Measurements from ENCODE around the gene ACTN2.
"Not testable (repeated sequence)": the region's sequence is repeated elsewhere in the genome, so short reads cannot be mapped to it uniquely, and the experiment has no call there.

Gene ACTN2

GRCh38 chr1:236685917-236686814 is at the start of gene ACTN2:
Gene ACTN2, plus strand, starts transcription at chr1:236686499. Its CDS starts 175 bp downstream, at chr1:236686674.
- peak; percentile 41 to 53 for DNase-seq

DNA sequence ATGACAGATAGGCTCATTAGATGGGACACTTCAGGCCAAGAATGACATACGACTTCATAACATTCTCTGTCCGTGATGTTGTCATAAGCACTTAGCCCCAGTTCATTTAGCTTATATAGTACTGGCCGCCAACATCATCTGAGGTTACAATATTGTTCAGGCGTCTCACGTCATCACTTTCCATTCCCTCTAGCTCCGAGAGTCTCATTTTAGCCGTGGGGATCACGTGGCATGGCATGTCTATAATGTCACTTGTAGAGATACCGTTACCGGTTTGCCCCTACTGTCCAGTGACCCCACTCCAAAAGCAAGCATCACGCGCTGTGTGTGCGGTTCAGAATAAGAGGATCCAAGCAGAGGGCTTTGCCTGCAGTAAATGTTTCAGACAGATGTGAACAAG is 47.4 kb upstream of the ACTN2 start:
- peak in 1 of 2 experiments; percentile 27 for DNase-seq

DNA sequence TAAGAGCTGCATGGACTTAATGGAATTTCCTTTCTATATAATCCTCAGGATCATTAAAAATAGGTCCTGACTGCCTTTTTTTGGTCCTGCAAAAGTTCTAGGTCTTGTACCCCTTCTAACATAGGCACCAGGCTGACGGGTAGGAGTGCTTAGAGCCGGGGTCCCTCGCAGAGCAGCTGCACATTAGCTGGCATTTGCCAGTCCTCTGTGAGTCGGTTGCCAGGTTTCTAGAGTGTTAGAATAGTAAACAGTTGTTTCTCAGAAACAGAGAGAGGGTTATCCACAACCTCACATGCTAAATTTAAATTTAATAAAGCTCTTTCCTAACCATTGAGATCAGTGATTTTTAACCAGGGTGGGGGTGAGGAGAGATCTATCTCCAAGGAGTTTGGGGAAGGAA is 46.6 kb upstream of the ACTN2 start:
- no peak for DNase-seq

- peak in 1 of 2 experiments; percentile 8 for DNase-seq
These were observed 43.5 kb upstream of the ACTN2 start for GRCh38 chr1:236642763-236643162.

DNA sequence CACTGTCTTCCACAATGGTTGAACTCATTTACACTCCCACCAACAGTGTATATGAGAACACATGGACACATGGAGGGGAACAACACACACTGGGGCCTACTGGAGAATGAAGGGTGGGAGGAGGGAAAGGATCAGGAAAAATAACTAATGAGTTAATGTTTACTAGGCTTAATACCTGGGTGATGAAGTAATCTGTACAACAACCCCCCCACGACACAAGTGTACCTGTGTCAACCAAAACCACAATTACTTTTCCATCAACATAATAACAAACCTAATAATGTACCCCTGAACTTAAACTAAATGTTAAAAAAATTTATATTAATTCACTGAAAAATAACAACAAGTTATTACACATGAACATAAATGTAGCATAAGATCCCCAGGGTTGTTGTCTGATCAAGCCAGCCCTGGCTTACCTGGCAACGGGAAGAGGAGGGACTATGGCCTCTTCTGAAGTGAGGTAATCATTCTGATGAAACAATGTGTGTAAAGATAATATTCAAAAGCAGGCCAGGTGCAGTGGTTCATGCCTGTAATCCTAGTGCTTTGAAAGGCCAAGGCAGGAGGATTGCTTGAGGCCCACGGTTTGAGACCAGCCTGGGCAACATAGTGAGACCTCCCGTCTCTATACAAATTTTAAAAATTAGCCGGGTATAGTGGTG is 41.2 kb upstream of the ACTN2 start:
- DNase-seq, result no peak

- no peak for DNase-seq
These were observed 31.8 kb upstream of the ACTN2 start for GRCh38 chr1:236654511-236654910.

DNA sequence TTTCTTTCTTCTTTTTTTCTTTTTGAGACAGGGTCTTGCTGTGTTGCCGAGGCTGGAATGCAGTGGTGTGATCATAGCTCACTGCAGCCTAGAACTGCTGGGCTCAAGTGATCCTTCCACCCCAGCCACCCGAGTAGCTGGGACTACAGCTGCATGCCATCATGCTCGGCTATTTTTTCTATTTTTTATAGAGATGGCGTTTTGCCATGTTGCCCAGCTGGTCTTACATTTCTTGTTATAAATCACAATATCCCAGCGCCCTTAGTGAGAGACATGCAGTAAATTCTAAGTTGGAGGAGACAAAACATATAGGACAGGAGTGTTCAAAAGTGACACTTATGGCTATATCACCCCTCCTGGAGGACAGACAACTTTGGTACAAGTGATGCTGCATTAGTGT is 31.3 kb upstream of the ACTN2 start:
- no peak for DNase-seq

DNA sequence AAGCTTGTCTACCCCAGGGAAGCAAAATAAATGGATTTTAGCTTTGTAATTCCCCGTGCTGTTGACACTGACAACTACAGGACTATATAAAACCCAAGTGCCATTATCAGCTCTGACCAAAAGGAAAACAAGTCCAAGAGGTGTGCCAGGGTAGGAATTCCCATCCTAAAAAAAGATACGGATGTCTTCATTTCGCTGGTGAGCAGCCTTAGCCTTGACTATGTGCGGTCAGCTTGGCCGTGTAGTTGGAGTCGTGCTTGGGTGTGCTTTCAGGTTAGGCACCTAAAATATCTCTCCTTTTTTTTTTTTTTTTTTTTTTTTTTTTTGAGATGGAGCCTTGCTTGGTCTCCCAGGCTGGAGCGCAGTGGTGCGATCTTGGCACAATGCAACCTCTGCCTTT is 28.9 kb upstream of the ACTN2 start:
- no peak for DNase-seq

DNA sequence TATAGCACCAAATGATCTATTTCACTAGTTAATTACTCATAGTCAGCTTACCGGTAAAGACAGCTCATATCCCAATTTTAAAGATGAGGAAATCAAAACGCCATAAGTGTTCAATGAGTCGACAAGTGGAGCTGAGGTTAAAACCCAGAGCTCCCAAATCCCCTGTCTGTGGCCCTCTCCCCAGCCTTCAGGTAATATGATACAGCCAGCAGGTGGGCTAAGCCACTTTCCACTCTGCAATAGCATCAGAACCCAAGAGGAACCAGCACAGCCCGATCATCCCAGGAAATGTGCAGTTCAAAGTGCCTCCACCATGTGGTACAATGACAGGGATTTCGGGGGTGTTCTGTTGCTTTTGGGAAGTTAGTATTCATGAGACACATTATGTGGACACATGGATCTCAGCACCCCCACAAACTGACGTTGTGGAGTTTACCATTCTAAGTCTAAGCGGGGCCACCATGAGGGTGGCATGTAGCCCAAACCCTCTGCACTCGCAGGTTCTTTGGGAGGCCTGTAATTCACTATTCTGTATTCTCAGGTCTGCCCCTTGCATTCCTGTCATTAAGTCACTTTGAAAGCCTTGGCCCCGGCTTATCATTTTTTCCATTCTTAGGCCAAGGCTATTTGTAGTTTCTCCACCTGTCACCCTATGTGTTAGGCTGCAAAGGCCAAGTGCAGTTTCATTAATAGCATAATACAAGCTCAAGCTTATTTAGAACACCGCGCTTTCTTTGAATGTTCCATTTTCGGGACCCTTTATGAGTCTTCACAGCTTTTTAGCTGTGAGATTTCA is 26.3 kb upstream of the ACTN2 start:
- DNase-seq, result no peak

DNA sequence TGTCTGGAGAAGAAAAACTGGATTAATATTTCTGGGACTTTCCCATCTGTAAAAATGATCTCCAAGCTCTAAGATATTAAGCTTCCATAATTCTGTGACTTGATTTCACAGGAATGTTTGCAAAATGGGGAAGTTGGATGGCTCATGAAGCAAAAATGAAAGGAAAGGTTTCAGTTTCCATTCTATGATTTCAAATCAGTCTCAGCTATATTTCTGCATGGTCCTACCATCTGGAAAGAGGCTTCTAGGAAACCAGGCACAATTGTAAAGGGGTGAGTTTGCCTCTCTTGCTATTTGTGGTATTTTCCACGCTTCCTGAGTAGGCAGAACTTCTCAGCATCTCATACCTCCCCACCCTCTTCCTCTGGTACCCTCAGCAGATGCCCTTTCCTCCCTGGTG is 22.4 kb upstream of the ACTN2 start:
- DNase-seq, result no peak

DNA sequence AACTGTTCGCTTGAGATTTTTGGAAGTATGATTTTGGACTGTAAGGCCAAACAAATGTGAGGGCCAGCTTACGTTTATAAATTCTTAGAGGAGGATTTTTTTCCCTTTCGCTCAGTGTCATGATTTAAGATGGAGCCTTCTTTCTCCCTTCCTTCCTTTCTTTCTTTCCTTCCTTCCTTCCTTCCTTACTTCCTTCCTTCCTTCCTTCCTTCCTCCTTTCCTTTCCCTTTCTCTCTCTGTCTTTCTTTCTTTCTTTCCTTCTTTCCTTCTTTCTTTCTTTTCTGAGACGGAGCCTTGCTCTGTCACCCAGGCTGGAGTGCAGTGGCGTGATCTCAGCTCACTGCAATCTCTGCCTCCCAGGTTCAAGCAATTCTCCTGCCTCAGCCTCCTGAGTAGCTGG is 17.4 kb upstream of the ACTN2 start:
- not testable (repeated sequence) for DNase-seq

- DNase-seq, result no peak
These were observed 16.2 kb upstream of the ACTN2 start for GRCh38 chr1:236670060-236670459.

- DNase-seq, result no peak
These were observed 12.9 kb upstream of the ACTN2 start for GRCh38 chr1:236673289-236673919.

DNA sequence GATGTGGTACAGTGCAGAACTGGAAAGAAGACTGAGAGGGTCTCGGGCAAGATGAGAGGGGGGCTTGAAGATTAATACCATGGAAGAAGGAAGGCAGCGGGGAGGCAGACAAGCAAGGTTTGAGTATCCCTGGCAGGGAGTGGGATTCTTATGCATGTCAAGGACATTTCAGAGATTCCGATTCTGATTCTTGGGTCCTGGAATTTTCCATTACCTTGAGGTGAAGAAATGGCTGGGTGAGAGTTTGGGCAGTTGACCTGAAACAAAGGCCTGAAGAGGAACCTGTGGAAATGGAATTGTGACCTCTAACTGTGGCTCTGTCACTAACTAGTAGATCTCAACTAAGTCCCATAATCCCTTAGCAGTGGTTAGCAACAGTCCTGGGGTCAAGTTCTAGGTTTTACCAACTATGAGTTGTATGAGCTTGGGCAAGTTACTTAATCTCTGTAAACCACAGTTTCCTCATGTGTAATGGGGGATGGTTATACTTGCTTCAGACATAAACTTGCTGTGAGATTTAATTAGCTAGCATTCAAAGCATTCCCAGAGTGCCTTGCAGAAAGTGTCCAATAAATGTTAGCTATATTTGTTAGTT is 8.6 kb upstream of the ACTN2 start:
- DNase-seq, result no peak

- DNase-seq, result no peak
These were observed 5.1 kb upstream of the ACTN2 start for GRCh38 chr1:236681219-236681618.

- peak in 1 of 2 experiments; percentile 5 for DNase-seq
These were observed 938 bp upstream of the ACTN2 start for GRCh38 chr1:236685205-236685916.

DNA sequence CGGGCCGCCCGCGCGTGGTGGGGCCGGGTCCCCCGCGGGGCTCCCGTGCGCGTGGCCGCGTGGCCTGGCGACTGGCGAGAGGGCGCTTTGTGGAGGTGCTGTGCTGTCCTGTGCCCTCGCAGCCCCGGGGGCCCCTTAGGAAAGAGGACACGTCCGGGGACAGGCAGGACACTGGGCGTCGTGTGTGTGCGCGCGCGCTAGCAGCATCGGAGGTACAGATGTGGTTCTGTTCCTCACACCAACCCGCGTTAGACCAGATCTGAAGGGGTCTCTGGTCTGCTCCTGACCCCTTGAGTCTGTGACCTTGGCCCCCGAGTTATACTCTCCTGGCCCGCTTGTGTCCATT is 489 bp downstream of the ACTN2 start:
- DNase-seq, result no peak

- DNase-seq, result no peak
These were observed 974 bp downstream of the ACTN2 start for GRCh38 chr1:236687273-236687672.

DNA sequence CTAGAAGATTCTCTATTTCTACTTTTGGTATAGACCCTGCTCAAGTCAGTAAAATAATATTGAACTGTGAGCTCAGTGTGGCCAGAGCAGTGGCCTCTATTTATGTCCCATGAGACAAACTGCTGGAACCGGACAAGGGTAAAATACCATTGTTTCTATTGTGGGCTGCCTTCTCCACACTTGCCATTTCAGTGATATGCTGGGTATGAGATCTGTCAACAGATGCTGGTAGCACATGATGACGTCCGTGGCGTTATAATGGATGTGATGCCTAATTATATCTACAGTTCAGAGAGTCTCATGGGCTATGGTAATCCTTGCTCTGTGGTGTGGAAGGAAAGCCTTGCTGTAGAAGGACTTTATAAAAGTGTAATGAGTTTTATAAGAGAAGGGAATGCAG is 2.4 kb downstream of the ACTN2 start:
- DNase-seq, result no peak

DNA sequence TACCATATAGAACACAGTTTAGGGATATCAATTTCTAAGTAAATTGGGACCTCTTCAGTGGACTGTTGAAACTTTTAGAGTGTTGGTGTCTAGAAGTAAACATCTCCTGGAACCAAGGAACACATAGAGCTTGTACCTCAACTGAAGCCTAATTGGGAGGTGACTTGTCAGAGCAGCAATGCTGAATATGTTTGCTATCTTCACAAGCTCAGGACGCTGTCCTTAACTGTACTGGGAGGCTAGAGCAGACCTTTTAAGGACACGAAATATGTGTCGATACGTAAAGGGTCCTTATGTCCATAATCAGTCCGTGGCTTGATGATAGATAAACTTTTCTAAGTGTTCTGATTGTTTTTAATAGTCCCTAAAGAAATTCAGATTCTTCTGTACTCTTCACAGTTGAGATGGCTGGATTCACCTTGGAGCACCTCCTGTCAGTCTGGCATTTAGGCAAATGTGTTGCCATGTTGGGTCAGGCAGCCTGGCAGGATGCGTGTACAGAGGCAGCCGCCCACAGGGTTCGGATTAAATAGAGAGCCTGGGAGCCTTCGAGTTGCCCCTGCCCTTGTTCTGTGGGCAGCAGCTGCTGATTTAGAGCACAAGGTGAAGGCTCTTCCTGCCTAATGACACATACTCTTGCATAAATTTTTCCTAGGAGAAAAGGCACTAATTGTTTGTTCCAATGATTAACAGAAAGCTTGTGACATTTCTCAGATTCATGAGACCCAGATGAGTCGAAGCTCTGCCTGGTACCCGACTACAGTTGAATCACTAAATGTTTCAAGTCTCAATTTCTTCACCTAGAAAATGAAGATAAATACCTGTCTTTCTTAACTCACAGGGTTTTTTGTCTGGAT is 3.6 kb downstream of the ACTN2 start:
- no peak for DNase-seq

GRCh38 chr1:236691348-236691747 is 5.0 kb downstream of the ACTN2 start:
- DNase-seq, result no peak

Data from NCI-H1930 (cell line).